ENCODE data around the gene EPB41L2.

EPB41L2 gene

GRCh38 chr6:130826442-130827246, 236.4 kb downstream of the EPB41L2 start:
- POLR2A ChIA-PET, result no interaction called here
- TF ChIP-seq CTCF (IDR thresholded peaks at IDR 0.05; ENCODE audit: control extremely low read depth, extremely low read depth, low read depth, missing control alignments), result no peak
- CTCF ChIA-PET, result no interaction called here
- no peak for DNase-seq (ENCODE audit: extremely low spot score)

- POLR2A ChIA-PET, result no interaction called here
- no peak for TF ChIP-seq CTCF (IDR thresholded peaks at IDR 0.05; ENCODE audit: control extremely low read depth, extremely low read depth, low read depth, missing control alignments)
- no peak for DNase-seq (ENCODE audit: extremely low spot score)
- CTCF ChIA-PET, result interaction anchor here (1.2 to 1.3 kb wide), 2 partner anchors 11 to 803 kb away, joined by 3 read pairs; no protein-coding TSS in a partner anchor
These were observed 237.1 kb downstream of the EPB41L2 start for GRCh38 chr6:130825772-130826441.

GRCh38 chr6:130824978-130825694, 237.9 kb downstream of the EPB41L2 start:
- no peak for TF ChIP-seq CTCF (IDR thresholded peaks at IDR 0.05; ENCODE audit: control extremely low read depth, extremely low read depth, low read depth, missing control alignments)
- ChIA-PET CTCF (interaction anchor here (1.2 to 1.7 kb wide), 3 partner anchors 10 to 804 kb away, joined by 3 to 5 read pairs (median 3); no protein-coding TSS in a partner anchor), POLR2A (no interaction called here)

GRCh38 chr6:130822736-130823135, 240.3 kb downstream of the EPB41L2 start:
- TF ChIP-seq CTCF (IDR thresholded peaks at IDR 0.05; ENCODE audit: control extremely low read depth, extremely low read depth, low read depth, missing control alignments), result no peak
- CTCF ChIA-PET, result no interaction called here
- POLR2A ChIA-PET, result no interaction called here
- DNase-seq (ENCODE audit: extremely low spot score), result no peak

More at GRCh38 chr6:130824978-130825694, 237.9 kb downstream of the EPB41L2 start:
- no peak for DNase-seq (ENCODE audit: extremely low spot score)

- ChIA-PET CTCF (interaction anchor here (1.1 to 1.2 kb wide), 2 partner anchors 10 to 21 kb away, joined by 3 read pairs; no protein-coding TSS in a partner anchor), POLR2A (no interaction called here)
- no peak for TF ChIP-seq CTCF (IDR thresholded peaks at IDR 0.05; ENCODE audit: control extremely low read depth, extremely low read depth, low read depth, missing control alignments)
- no peak for DNase-seq (ENCODE audit: extremely low spot score)
These were observed 247.6 kb downstream of the EPB41L2 start for GRCh38 chr6:130815200-130816071.

Measured in GM10248 (cell line).